Right ventricle myocardium inferior (tissue), 1 donor: ENCODE data around the gene NEK2. TPM values are rescaled to one million over a fixed set of nuclear protein-coding genes. Genes with fewer than 3 reads are reported as not detected.
"Not testable (repeated sequence)": the region's sequence is repeated elsewhere in the genome, so short reads cannot be mapped to it uniquely, and the experiment has no call there.

ENCODE experiments used
- ATAC-seq: fragments of 200-7000 bp; cut with Tn5 transposase; one replicate; pipeline ENCODE4 v1.9.1; 2020; ENCODE audit warnings: mild to moderate bottlenecking, moderate library complexity
- DNase-seq: peaks from one replicate; pipeline ENCODE4 v3.0.0; 2021; ENCODE audit errors: missing footprints
- intact Hi-C: fragments of 100-400 bp; cut with DNase I; formaldehyde crosslinking; loops from one replicate; pipeline ENCODE4 v1.11.0; 2022
- long read RNA-seq: library from polyadenylated mRNA; unstranded; transcript quantifications from one replicate; pipeline ENCODE4 v2.0.0, GENCODE V29; 2021
- total RNA-seq: library from RNA; stranded (reverse); fragmentation: NEBNext Ultra II Directional; extraction: Animal tissue kit (Norgen Biotek cat#: 25700); gene quantifications from one replicate; pipeline ENCODE4 v1.2.1, GENCODE V29; 2021
- donor health status: DM: no; HTN: yes; CAD: no; lungs with severe emphysema.

NEK2 gene
- total RNA-seq: 0.32 TPM
- long read RNA-seq: 0 reads

GRCh38 chr1:211675230-211676105 lies at the start of gene NEK2:
TSS of gene NEK2 (minus strand) at chr1:211675621. CDS start at chr1:211675479, 142 bp downstream.
- DNase-seq: peak; percentile 95
- ATAC-seq: peak; percentile 97
- intact Hi-C loops: no loop called here

GRCh38 chr1:211724687-211725196 lies 49.3 kb upstream of the NEK2 start:
- DNase-seq (no peak), ATAC-seq (peak; percentile 23)
- intact Hi-C loops: no loop called here

- ATAC-seq (no peak), DNase-seq (no peak)
- intact Hi-C loops: no loop called here
Measured at GRCh38 chr1:211723273-211723672, 47.9 kb upstream of the NEK2 start.

- ATAC-seq (no peak), DNase-seq (no peak)
- intact Hi-C loops: no loop called here
Measured at GRCh38 chr1:211722277-211723175, 47.1 kb upstream of the NEK2 start.

GRCh38 chr1:211716555-211716954 lies 41.1 kb upstream of the NEK2 start:
- ATAC-seq, intact Hi-C loops, DNase-seq: not testable (repeated sequence)

GRCh38 chr1:211715971-211716370 lies 40.5 kb upstream of the NEK2 start:
- no peak for ATAC-seq
- intact Hi-C loops: no loop called here
- no peak for DNase-seq

GRCh38 chr1:211714154-211714553 lies 38.7 kb upstream of the NEK2 start:
- intact Hi-C loops: no loop called here
- DNase-seq: no peak
- ATAC-seq: no peak

- DNase-seq (no peak), ATAC-seq (no peak)
- intact Hi-C loops: no loop called here
Measured at GRCh38 chr1:211713231-211713630, 37.8 kb upstream of the NEK2 start.

GRCh38 chr1:211711315-211711705 lies 35.9 kb upstream of the NEK2 start:
- DNase-seq (no peak), ATAC-seq (no peak)
- intact Hi-C loops: no loop called here

GRCh38 chr1:211710566-211711314 lies 35.3 kb upstream of the NEK2 start:
- intact Hi-C loops: no loop called here
- ATAC-seq: no peak
- no peak for DNase-seq

GRCh38 chr1:211708926-211709325 lies 33.5 kb upstream of the NEK2 start:
- ATAC-seq: no peak
- no peak for DNase-seq
- intact Hi-C loops: no loop called here

- intact Hi-C loops: no loop called here
Measured at GRCh38 chr1:211708006-211708405, 32.6 kb upstream of the NEK2 start.

GRCh38 chr1:211705467-211706091 lies 30.2 kb upstream of the NEK2 start:
- intact Hi-C loops: no loop called here
- DNase-seq: no peak
- no peak for ATAC-seq

More at GRCh38 chr1:211708006-211708405, 32.6 kb upstream of the NEK2 start:
- ATAC-seq (no peak), DNase-seq (no peak)

- intact Hi-C loops: no loop called here
- DNase-seq (no peak), ATAC-seq (no peak)
Measured at GRCh38 chr1:211704543-211704942, 29.1 kb upstream of the NEK2 start.

- DNase-seq (no peak), ATAC-seq (no peak)
- intact Hi-C loops: no loop called here
Measured at GRCh38 chr1:211703812-211704537, 28.6 kb upstream of the NEK2 start.

GRCh38 chr1:211701733-211702132 lies 26.3 kb upstream of the NEK2 start:
- DNase-seq: no peak
- ATAC-seq: no peak
- intact Hi-C loops: no loop called here

GRCh38 chr1:211699059-211699458 lies 23.6 kb upstream of the NEK2 start:
- intact Hi-C loops: loop anchor here (2.0 kb wide), 1 partner anchor 246 kb away; no protein-coding TSS in a partner anchor
- ATAC-seq: no peak
- DNase-seq: no peak
